ENCODE measurements around the gene CXCL14.

Gene CXCL14

GRCh38 chr5:135537745-135538144 is 41.0 kb downstream of the CXCL14 start:
- no peak overlapping the region for H3K27ac ChIP-seq (ENCODE audit: low read depth, low read length)
- no peaks in the 10 kb centered on the region for H3K9me3 ChIP-seq (ENCODE audit: control insufficient read depth, insufficient read depth, low read length)
- H3K36me3 ChIP-seq (ENCODE audit: control insufficient read depth, low read length), result no peaks in the 10 kb centered on the region
- H3K79me2 ChIP-seq (ENCODE audit: control insufficient read depth, low read length), result no peaks in the 10 kb centered on the region
- H3K27me3 ChIP-seq (ENCODE audit: control insufficient read depth, low read length), result peaks cover 32% of the 10 kb centered on the region
- H3K4me2 ChIP-seq (ENCODE audit: low read length), result no peak overlapping the region
- H3K4me1 ChIP-seq (ENCODE audit: control insufficient read depth, low read length), result no peaks in the 10 kb centered on the region
- no peaks in the 10 kb centered on the region for H3K9me2 ChIP-seq (replicated peaks; ENCODE audit: control insufficient read depth, low read length)
- no peaks in the 10 kb centered on the region for H3F3A ChIP-seq (ENCODE audit: control insufficient read depth, insufficient read depth)
- no peak overlapping the region for H3K4me3 ChIP-seq (ENCODE audit: low read length)
- H4K20me1 ChIP-seq (ENCODE audit: control insufficient read depth, insufficient read depth, low read depth, low read length), result no peaks in the 10 kb centered on the region
- no peak for TF ChIP-seq EZH2phosphoT487 (IDR thresholded peaks at IDR 0.05; ENCODE audit: borderline replicate concordance, low read length)
- TF ChIP-seq CTCF (IDR thresholded peaks at IDR 0.05; ENCODE audit: low read depth, low read length, poor library complexity, severe bottlenecking), result no peak

GRCh38 chr5:135537271-135537670 is 41.5 kb downstream of the CXCL14 start:
- Histone ChIP-seq H3K4me2 (ENCODE audit: low read length) (no peak overlapping the region), H4K20me1 (ENCODE audit: control insufficient read depth, insufficient read depth, low read depth, low read length) (no peaks in the 10 kb centered on the region), H3K27ac (ENCODE audit: low read depth, low read length) (no peak overlapping the region), H3F3A (ENCODE audit: control insufficient read depth, insufficient read depth) (no peaks in the 10 kb centered on the region), H3K36me3 (ENCODE audit: control insufficient read depth, low read length) (no peaks in the 10 kb centered on the region), H3K4me1 (ENCODE audit: control insufficient read depth, low read length) (no peaks in the 10 kb centered on the region), H3K4me3 (ENCODE audit: low read length) (no peak overlapping the region), H3K27me3 (ENCODE audit: control insufficient read depth, low read length) (peaks cover 27% of the 10 kb centered on the region), H3K79me2 (ENCODE audit: control insufficient read depth, low read length) (no peaks in the 10 kb centered on the region), H3K9me2 (replicated peaks; ENCODE audit: control insufficient read depth, low read length) (no peaks in the 10 kb centered on the region), H3K9me3 (ENCODE audit: control insufficient read depth, insufficient read depth, low read length) (no peaks in the 10 kb centered on the region)
- TF ChIP-seq CTCF (IDR thresholded peaks at IDR 0.05; ENCODE audit: low read depth, low read length, poor library complexity, severe bottlenecking), result no peak

GRCh38 chr5:135535820-135536801 is 42.7 kb downstream of the CXCL14 start, which contains the start of gene NEUROG1:
Gene NEUROG1, minus strand, starts transcription at chr5:135535964. Its CDS starts 274 bp downstream, at chr5:135535690.
- no peaks in the 10 kb centered on the region for H3K9me2 ChIP-seq (replicated peaks; ENCODE audit: control insufficient read depth, low read length)
- H4K20me1 ChIP-seq (ENCODE audit: control insufficient read depth, insufficient read depth, low read depth, low read length), result no peaks in the 10 kb centered on the region
- H3K79me2 ChIP-seq (ENCODE audit: control insufficient read depth, low read length), result no peaks in the 10 kb centered on the region
- H3K4me3 ChIP-seq (ENCODE audit: low read length), result no peak within 1 kb of the TSS
- peaks cover 15% of the 10 kb centered on the region; the same call in 1 of the 2 replicates for H3K27me3 ChIP-seq (ENCODE audit: control insufficient read depth, low read length)
- H3K4me1 ChIP-seq (ENCODE audit: control insufficient read depth, low read length), result no peaks in the 10 kb centered on the region
- H3K4me2 ChIP-seq (ENCODE audit: low read length), result no peak within 1 kb of the TSS
- H3K9me3 ChIP-seq (ENCODE audit: control insufficient read depth, insufficient read depth, low read length), result no peaks in the 10 kb centered on the region
- no peaks in the 10 kb centered on the region for H3K36me3 ChIP-seq (ENCODE audit: control insufficient read depth, low read length)
- no peak within 1 kb of the TSS for H3K27ac ChIP-seq (ENCODE audit: low read depth, low read length)
- no peaks in the 10 kb centered on the region for H3F3A ChIP-seq (ENCODE audit: control insufficient read depth, insufficient read depth)
- TF ChIP-seq CTCF (IDR thresholded peaks at IDR 0.05; ENCODE audit: low read depth, low read length, poor library complexity, severe bottlenecking), result no peak
- TF ChIP-seq EZH2phosphoT487 (IDR thresholded peaks at IDR 0.05; ENCODE audit: borderline replicate concordance, low read length), result no peak
